Retinal pigment epithelial cell (primary cell): ENCODE results near the gene AGBL3.

Source experiments
- DNase-seq: peaks from one replicate; pipeline ENCODE4 v3.0.0-alpha.2; 2010; ENCODE audit warnings: low read depth
- H3K4me3 ChIP-seq: 2 replicates; pipeline ENCODE4 v1.5.1; 2011; ENCODE audit warnings: mild to moderate bottlenecking, low read length, control low read depth, moderate library complexity
- TF ChIP-seq, protein P1 (sequence below): conservative IDR thresholded peaks from 2 replicates; pipeline ENCODE4 v1.5.1; 2011; ENCODE audit warnings: low read depth, low read length, control low read depth, inconsistent platforms

The AGBL3 gene

GRCh38 chr7:134986363-134987251 is at the start of gene AGBL3:
Gene AGBL3 (plus strand): TSS chr7:134986508. CDS start chr7:134987934, 1,426 bp downstream.
- peak within 1 kb of the TSS; percentile 83 for H3K4me3 ChIP-seq
- TF ChIP-seq, protein P1, sequence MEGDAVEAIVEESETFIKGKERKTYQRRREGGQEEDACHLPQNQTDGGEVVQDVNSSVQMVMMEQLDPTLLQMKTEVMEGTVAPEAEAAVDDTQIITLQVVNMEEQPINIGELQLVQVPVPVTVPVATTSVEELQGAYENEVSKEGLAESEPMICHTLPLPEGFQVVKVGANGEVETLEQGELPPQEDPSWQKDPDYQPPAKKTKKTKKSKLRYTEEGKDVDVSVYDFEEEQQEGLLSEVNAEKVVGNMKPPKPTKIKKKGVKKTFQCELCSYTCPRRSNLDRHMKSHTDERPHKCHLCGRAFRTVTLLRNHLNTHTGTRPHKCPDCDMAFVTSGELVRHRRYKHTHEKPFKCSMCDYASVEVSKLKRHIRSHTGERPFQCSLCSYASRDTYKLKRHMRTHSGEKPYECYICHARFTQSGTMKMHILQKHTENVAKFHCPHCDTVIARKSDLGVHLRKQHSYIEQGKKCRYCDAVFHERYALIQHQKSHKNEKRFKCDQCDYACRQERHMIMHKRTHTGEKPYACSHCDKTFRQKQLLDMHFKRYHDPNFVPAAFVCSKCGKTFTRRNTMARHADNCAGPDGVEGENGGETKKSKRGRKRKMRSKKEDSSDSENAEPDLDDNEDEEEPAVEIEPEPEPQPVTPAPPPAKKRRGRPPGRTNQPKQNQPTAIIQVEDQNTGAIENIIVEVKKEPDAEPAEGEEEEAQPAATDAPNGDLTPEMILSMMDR: peak; percentile 65
- DNase-seq: peak; percentile 83

DNA sequence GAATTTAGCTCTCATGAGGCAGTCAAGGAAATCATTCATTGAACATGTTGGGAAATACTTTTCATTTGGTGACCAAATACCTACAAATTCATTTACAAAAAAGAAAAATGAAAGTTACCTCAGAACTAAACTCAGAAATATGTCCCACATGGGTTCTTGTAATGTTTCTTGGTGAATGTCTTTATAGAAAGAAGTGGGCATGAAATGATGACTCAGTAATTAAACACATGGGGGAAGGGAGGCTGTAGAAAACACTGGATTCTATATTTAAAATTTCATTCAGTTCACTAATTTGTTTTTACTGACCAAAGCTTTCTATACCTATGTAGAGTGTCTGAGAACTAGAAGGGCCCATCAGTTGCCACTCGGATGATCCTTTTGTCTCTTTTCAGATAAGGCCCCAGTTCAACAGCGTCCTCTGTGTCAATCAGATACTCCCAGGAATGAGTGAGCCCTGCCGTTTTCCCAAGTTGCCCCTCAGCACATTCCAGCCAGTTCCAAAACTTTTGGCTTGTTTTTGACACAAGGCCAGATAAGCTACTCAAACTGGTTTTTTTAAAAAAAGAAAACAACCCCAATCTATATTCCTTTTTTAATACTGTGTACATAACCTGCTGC is 49.3 kb upstream of the AGBL3 start:
- TF ChIP-seq, protein P1: no peak
- no peak overlapping the region for H3K4me3 ChIP-seq
- DNase-seq: no peak

GRCh38 chr7:134938141-134938540 is 48.2 kb upstream of the AGBL3 start:
- TF ChIP-seq, protein P1: no peak
- DNase-seq: no peak
- H3K4me3 ChIP-seq: no peak overlapping the region

GRCh38 chr7:134939136-134939535 is 47.2 kb upstream of the AGBL3 start:
- H3K4me3 ChIP-seq: no peak overlapping the region
- TF ChIP-seq, protein P1: no peak
- no peak for DNase-seq

DNA sequence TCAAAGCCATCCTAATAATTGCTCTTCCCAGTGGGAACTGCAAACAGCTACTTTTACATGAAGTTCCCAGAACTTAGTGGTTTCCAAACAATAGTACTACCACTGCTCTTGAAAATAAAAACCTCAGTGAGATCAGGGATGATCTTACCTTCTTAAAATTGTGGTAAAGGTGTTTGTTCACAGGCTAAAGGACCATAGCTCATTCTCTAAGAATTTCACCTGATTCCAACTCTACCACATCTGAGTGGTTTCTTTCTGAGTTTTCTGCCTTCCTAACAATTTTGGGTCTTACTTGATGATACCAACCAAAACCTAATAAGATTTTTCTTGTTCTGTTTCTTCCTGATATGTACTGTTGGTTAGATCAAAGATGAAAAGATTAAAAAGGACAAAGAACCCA is 45.6 kb upstream of the AGBL3 start:
- no peak for DNase-seq
- no peak overlapping the region for H3K4me3 ChIP-seq
- TF ChIP-seq, protein P1: no peak

GRCh38 chr7:134941185-134941900 is 45.0 kb upstream of the AGBL3 start:
- no peak overlapping the region for H3K4me3 ChIP-seq
- DNase-seq: peak; percentile 69
- TF ChIP-seq, protein P1: no peak
